Stimulated activated CD8-positive, alpha-beta memory T cell treated with anti-CD3 and anti-CD28 coated beads, Interleukin-4, amount 100 ng/mL, for 1 hour (primary cell): Measurements from ENCODE around the gene LRRC23.

Experiments used
- DNase-seq, 2 donors: peaks; one replicate each; pipeline ENCODE4 v3.0.0-alpha.2; 2020; ENCODE audit warnings: low read depth in 2 of 2, low spot score in 1 of 2

LRRC23 gene

GRCh38 chr12:6923851-6924250 lies 19.2 kb downstream of the LRRC23 start:
- no peak for DNase-seq

DNA sequence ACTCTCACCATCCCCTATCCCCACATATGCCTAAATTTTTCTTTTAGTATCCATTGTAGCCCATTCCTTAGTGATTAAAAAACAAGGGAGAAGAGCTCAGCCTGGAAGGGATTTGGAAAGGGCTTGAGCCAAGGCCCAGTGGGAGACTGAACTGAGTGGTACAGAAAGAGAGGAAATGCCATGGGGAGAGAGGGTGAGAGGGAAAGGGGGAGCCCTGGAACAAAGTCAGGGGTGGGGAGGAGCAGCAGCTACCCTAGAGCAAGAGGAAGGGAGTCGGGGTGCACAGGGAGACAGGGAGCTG lies 20.6 kb downstream of the LRRC23 start:
- DNase-seq: no peak

GRCh38 chr12:6925540-6926279 lies 21.1 kb downstream of the LRRC23 start:
- no peak for DNase-seq

DNA sequence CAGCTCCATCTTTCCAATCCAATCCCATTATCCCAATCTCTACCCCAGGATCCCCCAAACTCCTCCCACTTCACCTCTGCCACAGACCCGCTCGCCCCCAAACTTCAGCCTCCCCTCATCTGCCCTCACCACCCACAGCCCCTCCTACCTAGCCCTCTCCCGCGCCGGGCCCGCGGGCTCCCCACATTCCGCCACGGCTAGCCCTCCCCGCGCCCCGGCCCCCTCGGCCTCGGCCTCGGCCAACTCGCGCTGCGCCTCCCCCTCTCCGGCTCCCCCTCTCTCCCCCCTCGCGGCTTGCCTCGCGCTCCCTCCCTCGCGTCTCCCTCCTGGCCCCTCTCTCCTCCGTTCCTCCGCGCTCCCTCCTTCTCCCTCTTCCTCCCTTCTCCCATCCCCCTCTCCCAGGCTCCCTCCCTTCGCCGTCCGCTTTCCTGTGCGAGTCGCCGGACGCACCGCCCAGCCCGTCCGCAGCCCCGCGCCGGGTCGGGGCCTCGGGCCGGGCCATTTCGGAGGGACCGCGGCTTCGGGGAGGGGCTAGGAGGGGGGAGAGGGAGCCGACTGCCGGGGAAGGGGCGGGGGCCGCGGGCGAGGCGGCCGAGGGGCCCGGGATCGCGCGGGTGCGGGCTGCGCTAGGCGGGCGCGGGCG lies 22.9 kb downstream of the LRRC23 start, which contains the start of gene ATN1:
Gene ATN1, plus strand, starts transcription at position 581 of the 643 bp plus-strand sequence. CDS start 6,043 bp downstream, outside the sequence.
- DNase-seq: no peak

DNA sequence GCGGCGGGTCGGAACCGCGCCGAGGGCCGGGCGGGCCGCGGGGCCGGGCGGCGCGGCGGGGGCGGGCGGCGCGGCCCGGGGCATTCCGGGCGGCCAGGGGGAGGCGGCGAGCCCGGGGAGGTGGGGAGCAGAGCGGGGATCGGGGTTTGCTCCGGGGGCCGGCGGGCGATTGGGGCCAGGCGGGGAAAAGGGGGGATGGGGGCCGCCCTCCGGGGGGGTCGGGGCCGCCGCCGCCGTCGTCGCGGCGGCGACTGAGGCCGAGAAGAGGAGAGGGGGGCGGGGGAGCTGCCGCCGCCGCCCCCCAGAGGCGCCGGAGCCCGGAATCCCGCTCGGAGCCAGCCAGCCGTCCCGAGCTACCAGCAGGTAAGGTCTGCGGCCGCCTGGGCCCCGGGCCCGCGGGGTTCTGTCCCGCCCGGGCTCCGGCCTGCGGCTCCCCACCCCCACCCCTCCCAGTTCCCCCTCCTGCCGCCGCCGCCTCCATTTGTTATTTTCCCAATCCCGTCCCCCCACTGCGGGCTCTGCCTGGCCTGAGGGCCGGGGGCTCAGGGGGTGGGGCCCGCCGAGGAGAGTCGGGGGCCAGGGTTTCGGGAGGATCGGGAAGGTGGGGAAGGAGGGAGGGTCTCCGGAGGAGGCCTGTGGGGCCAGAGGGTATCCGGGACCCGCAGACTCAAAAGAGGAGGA lies 23.5 kb downstream of the LRRC23 start:
- no peak for DNase-seq

DNA sequence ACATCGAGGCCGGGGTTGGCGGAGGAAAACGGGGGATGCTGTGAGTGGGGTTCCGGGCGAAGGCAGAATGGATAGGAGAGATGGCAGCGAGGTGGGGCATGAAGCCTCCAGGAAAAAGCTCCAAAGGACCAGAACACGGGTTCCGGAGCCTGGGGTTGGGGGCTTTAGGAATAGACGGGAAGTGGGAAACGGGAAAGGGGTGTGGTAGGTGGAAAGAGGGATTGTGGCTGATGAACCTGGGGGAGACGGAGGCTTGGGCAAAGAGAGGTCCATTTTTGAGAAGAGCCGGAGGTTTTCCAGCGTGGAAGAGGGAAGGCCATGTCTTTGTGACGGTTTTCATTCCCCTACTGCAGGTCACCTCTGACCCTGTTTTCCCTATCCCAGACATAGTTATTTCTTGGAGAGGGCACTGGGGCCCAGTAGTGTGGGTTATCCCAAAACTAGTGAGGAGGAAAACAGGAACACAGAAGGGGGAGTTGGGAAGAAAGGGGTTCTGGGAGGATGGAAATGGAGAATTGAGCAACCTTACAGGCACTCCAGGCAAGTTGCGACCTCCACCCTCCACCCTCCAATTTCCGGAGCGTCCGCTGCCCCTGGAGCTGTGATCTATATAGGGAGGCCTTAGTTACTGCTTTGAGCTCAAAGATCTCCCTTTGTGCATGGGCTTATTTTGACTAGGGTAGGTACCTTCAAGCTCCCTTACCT lies 24.2 kb downstream of the LRRC23 start:
- DNase-seq: no peak

DNA sequence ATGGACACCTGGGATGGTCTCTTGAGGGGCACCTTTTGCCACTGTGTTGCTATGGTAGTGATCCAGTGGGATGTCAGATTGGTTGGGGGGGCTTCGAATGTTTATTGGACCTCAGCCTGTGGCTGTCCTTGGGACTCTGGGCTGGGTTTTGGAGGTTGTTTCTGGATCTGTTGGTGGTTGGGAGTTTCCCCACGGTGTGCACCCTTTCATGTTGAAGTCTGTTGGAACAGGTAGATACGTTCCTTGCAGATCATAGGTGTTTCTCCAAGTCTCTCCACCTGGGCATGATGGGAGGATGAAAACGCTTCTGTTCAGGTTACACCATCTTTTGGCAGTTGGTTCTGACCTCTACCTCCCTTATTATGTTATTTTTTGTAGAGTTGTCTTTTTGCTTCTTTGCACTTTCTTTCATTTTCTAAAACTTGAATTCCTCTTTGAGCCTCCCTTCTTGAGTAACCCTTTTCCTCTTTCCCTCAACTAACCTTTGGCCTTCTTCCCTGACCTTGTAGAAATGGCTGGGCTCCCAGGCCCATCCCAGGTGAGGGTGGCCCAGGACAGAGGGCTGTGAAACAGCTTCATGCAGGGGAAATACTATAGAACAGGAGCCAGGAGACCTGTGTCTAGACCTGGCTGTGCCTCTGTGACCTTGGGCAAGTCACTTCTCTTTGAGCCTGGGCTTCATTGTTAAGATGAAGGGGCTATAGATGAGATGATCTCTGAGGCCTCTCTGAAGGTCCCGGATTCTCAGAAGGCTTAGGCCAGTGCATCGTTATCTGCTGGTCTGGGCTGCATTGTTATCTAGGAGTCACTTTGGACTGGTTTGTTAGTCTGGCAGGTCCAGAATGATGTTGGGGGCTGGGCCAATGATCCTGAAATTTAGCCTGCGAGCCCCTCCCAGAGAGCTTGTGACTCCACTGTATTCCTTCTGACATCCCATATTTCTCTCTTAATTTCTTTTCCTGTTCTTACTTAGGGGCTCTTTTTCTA lies 25.1 kb downstream of the LRRC23 start:
- no peak for DNase-seq

GRCh38 chr12:6932766-6933165 lies 28.1 kb downstream of the LRRC23 start:
- DNase-seq: no peak

DNA sequence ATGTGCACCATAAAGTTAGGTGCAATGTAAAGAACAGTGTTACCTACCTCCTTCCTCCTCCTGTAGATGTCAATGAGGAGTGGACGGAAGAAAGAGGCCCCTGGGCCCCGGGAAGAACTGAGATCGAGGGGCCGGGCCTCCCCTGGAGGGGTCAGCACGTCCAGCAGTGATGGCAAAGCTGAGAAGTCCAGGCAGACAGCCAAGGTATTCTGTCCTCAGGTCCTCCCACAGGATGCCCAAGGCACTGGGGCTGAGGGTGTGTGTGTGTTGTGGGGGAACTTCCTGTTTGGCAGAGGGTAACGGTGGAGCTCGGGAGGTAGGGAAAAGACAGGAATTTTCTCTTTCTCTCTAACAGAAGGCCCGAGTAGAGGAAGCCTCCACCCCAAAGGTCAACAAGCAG lies 29.5 kb downstream of the LRRC23 start:
- no peak for DNase-seq

GRCh38 chr12:6935371-6936193 lies 31.0 kb downstream of the LRRC23 start:
- DNase-seq: no peak

DNA sequence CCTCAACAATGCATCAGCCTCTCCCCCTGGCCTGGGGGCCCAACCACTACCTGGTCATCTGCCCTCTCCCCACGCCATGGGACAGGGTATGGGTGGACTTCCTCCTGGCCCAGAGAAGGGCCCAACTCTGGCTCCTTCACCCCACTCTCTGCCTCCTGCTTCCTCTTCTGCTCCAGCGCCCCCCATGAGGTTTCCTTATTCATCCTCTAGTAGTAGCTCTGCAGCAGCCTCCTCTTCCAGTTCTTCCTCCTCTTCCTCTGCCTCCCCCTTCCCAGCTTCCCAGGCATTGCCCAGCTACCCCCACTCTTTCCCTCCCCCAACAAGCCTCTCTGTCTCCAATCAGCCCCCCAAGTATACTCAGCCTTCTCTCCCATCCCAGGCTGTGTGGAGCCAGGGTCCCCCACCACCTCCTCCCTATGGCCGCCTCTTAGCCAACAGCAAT lies 31.6 kb downstream of the LRRC23 start:
- no peak for DNase-seq

DNA sequence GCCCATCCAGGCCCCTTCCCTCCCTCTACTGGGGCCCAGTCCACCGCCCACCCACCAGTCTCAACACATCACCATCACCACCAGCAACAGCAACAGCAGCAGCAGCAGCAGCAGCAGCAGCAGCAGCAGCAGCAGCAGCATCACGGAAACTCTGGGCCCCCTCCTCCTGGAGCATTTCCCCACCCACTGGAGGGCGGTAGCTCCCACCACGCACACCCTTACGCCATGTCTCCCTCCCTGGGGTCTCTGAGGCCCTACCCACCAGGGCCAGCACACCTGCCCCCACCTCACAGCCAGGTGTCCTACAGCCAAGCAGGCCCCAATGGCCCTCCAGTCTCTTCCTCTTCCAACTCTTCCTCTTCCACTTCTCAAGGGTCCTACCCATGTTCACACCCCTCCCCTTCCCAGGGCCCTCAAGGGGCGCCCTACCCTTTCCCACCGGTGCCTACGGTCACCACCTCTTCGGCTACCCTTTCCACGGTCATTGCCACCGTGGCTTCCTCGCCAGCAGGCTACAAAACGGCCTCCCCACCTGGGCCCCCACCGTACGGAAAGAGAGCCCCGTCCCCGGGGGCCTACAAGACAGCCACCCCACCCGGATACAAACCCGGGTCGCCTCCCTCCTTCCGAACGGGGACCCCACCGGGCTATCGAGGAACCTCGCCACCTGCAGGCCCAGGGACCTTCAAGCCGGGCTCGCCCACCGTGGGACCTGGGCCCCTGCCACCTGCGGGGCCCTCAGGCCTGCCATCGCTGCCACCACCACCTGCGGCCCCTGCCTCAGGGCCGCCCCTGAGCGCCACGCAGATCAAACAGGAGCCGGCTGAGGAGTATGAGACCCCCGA lies 32.2 kb downstream of the LRRC23 start:
- DNase-seq: no peak

DNA sequence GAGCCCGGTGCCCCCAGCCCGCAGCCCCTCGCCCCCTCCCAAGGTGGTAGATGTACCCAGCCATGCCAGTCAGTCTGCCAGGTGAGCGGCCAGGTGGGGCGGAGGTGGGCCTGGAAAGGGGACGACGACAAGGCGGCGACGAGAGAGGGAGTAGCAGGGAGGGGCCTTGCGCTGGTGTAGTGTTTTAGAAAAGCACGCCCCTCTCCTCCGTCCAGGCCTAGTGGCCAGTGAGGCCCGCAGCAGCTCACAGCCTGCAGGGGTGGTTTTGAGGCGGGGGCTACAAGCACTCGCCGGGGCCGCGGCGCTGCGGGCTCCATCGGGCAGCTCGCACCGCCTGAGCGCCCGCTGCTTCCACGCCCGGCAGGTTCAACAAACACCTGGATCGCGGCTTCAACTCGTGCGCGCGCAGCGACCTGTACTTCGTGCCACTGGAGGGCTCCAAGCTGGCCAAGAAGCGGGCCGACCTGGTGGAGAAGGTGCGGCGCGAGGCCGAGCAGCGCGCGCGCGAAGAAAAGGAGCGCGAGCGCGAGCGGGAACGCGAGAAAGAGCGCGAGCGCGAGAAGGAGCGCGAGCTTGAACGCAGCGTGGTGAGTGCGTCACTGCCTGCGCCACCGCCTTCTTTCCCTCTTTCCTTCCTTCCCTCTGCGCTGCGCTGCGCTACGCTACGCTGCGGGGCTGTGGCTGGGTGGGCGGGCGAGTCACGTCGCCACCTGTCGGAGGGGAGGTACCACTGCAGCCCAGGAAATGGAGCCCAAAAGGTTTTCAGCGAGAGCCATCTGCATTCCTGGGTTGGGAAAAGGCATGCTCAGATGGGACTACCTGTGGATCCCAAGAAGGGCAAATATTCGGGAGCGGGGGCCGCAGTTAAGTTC lies 33.1 kb downstream of the LRRC23 start:
- peak in 1 of 2 donors; percentile 89 for DNase-seq

DNA sequence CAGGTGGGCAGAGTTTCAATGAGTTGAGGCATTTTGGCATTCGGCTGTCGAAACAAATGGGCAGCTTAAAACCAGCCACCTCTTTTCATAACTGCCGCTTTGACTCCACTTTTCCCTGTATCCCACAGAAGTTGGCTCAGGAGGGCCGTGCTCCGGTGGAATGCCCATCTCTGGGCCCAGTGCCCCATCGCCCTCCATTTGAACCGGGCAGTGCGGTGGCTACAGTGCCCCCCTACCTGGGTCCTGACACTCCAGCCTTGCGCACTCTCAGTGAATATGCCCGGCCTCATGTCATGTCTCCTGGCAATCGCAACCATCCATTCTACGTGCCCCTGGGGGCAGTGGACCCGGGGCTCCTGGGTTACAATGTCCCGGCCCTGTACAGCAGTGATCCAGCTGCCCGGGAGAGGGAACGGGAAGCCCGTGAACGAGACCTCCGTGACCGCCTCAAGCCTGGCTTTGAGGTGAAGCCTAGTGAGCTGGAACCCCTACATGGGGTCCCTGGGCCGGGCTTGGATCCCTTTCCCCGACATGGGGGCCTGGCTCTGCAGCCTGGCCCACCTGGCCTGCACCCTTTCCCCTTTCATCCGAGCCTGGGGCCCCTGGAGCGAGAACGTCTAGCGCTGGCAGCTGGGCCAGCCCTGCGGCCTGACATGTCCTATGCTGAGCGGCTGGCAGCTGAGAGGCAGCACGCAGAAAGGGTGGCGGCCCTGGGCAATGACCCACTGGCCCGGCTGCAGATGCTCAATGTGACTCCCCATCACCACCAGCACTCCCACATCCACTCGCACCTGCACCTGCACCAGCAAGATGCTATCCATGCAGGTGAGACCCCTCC lies 34.0 kb downstream of the LRRC23 start:
- DNase-seq: no peak

DNA sequence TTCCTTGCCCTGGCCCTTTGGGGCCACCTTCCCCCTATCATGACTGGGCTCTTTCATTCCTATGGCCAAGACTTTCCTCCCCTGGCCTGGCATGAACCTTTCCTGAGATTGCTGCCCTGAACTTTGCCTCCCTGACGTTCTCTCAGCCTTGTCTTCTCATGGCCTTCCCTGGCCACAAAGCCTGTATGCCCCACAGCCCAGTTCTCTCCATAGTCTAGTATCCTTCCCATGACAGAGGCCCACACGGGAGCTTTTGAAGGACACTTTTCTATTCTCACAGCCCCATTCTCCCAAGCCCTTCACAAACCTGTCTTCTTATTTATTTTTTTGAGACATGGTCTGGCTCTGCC lies 34.5 kb downstream of the LRRC23 start:
- DNase-seq: no peak

DNA sequence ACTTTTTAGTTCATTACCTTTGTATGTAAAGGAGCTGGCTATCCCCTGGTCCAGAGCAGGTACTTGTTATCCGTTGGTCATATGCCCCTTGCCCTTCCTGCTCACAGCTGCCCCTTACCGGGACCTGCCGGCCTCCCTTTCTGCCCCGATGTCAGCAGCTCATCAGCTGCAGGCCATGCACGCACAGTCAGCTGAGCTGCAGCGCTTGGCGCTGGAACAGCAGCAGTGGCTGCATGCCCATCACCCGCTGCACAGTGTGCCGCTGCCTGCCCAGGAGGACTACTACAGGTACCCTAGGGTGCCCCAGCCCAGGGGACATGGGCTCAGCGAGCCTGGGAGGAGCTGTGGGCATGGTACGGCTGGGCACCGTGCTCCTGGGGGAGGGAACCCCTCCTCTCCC lies 36.6 kb downstream of the LRRC23 start:
- no peak for DNase-seq

DNA sequence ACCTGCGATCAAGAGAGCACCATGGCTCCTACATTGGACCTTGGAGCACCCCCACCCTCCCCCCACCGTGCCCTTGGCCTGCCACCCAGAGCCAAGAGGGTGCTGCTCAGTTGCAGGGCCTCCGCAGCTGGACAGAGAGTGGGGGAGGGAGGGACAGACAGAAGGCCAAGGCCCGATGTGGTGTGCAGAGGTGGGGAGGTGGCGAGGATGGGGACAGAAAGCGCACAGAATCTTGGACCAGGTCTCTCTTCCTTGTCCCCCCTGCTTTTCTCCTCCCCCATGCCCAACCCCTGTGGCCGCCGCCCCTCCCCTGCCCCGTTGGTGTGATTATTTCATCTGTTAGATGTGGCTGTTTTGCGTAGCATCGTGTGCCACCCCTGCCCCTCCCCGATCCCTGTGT lies 37.2 kb downstream of the LRRC23 start:
- no peak for DNase-seq
